ENCODE results near the gene XPNPEP1.

Gene XPNPEP1

DNA sequence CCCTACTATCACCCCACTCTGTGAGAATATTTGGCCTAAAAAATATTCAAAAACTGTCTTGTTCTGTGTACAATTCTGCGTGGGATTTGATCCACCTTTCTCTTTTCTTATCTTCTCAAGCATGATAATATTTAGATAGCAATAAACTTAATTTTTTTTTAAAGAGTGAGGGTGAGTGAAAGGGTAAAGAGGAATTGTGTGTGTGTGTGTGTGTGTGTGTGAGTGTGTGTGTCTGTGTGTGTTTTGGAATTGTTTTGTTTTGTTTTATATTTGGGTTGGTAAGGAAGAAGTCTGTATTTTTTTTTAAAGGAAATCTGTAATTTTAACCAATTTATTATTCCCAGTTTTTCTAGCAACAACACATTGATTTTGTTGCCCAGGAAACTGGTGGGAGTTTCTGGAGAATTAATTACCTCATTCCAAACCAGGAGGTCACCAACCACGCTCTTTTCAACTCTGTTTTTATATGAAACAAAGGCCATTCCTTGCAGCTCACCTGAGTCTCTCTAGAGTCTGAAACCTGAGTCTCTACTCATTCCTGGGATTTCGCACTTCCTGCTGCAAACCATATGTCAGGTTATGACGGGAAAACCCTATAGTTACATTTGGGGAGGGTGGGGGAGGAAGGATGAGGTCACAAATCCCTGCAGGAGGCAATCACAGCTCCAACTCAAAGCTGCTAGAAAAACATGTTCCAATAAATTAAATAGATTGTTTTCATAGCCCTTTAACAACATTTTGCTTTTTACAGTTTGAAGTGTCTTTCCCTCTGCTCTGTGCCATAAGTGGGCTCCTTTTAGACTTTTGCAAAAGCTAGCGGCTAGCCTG lies 38.1 kb upstream of the XPNPEP1 start:
- Histone ChIP-seq H3K4me1 (ENCODE audit: control insufficient read depth in 1 of 2, insufficient read depth in 2 of 2, low read length in 2 of 2) (no peaks in the 10 kb centered on the region), H3K27ac (ENCODE audit: low read length) (no peak overlapping the region), H3K36me3 (ENCODE audit: control insufficient read depth in 1 of 2, insufficient read depth in 2 of 2, low read length in 2 of 2) (no peaks in the 10 kb centered on the region), H3K4me3 (ENCODE audit: low read depth in 1 of 2, low read length in 2 of 2) (no peak overlapping the region), H3K9me3 (ENCODE audit: control insufficient read depth in 1 of 2, low read length in 2 of 2) (no peaks in the 10 kb centered on the region), H3K27me3 (ENCODE audit: low read depth, low read length) (no peaks in the 10 kb centered on the region)

DNA sequence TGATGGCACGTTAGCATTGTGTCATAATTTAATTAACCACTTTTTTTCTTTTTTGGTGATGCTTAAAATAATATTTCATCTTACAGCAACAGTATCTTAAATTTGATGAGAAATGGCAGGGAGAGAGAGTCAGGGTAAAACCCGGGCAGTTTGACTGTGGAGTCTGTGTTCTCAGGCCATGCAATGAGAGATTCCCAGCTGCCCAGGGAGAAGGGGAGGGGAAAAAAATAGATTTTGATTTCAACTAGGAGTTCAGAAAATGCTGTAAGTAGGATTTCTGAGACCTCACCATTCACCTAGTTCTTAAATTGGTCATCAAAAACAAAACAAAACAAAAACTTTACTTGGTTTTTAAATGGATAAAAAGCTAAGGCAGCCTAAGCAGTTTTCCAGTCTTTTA lies 37.4 kb upstream of the XPNPEP1 start:
- no peaks in the 10 kb centered on the region for H3K36me3 ChIP-seq (ENCODE audit: control insufficient read depth in 1 of 2, insufficient read depth in 2 of 2, low read length in 2 of 2)
- no peaks in the 10 kb centered on the region for H3K4me1 ChIP-seq (ENCODE audit: control insufficient read depth in 1 of 2, insufficient read depth in 2 of 2, low read length in 2 of 2)
- H3K4me3 ChIP-seq (ENCODE audit: low read depth in 1 of 2, low read length in 2 of 2), result no peak overlapping the region
- no peaks in the 10 kb centered on the region for H3K27me3 ChIP-seq (ENCODE audit: low read depth, low read length)
- no peaks in the 10 kb centered on the region for H3K9me3 ChIP-seq (ENCODE audit: control insufficient read depth in 1 of 2, low read length in 2 of 2)
- no peak overlapping the region for H3K27ac ChIP-seq (ENCODE audit: low read length)

DNA sequence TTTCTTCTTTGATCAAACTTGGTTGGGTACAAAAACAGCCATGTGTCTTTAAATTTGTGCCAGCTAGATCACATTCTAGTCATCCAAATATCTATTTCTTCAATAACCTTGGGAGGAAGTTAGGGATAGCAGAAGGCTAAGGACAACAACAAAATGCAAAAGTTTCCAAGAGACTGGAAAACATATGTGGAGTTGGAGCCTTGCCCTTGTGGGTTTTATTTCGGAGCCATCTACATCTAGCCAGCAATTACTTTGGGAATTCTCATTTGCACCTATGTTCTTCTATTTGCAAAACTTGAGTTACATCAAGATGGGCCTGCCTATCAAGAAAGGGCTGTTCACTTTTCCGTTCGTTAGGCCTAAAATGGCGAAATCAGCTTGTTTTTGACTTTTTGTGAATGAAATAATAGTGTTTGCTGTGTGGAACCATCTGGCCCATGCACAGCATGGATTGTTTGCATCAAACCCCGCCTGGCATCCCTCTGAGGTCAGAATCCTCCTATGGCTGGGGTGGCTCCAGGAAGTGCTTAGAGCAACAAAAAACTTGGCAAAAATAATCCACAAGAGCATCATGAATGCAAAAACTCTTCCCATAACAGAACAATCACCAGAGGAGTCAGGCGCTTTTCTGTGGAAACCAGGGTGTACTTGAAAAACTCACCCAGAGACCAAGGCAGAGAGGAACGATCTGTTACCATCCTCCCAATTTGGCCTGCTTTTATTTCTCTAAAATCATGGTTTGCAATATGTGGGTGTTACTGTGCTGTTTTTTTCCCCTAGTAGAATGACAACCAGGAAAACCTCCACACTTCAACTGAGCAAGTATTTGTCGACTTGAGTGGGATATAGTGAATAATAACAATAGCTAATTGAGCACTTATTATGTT lies 36.2 kb upstream of the XPNPEP1 start:
- H3K27me3 ChIP-seq (ENCODE audit: low read depth, low read length), result no peaks in the 10 kb centered on the region
- H3K36me3 ChIP-seq (ENCODE audit: control insufficient read depth in 1 of 2, insufficient read depth in 2 of 2, low read length in 2 of 2), result no peaks in the 10 kb centered on the region
- H3K4me1 ChIP-seq (ENCODE audit: control insufficient read depth in 1 of 2, insufficient read depth in 2 of 2, low read length in 2 of 2), result no peaks in the 10 kb centered on the region
- no peak overlapping the region for H3K4me3 ChIP-seq (ENCODE audit: low read depth in 1 of 2, low read length in 2 of 2)
- no peaks in the 10 kb centered on the region for H3K9me3 ChIP-seq (ENCODE audit: control insufficient read depth in 1 of 2, low read length in 2 of 2)
- no peak overlapping the region for H3K27ac ChIP-seq (ENCODE audit: low read length)

DNA sequence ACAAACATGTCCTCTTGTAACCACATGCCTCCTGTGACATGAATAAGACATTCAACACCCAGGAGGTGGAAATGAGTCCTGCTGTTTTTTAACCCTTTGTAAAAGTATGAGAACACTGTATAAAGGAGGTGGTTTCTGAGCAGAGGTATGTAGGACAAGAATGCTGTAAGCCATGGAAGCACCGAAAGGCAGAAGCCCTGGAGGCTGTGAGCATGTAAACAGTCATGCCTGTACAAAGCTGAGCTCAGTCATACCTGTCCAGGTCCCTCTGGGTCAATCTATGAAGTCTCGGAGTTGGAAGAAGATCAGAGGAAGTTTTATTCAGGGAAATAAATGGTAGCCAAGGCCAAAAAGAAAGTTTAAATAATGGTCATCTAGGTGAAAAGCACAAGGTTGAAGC lies 34.7 kb upstream of the XPNPEP1 start:
- Histone ChIP-seq H3K4me1 (ENCODE audit: control insufficient read depth in 1 of 2, insufficient read depth in 2 of 2, low read length in 2 of 2) (no peaks in the 10 kb centered on the region), H3K27me3 (ENCODE audit: low read depth, low read length) (no peaks in the 10 kb centered on the region), H3K4me3 (ENCODE audit: low read depth in 1 of 2, low read length in 2 of 2) (no peak overlapping the region), H3K36me3 (ENCODE audit: control insufficient read depth in 1 of 2, insufficient read depth in 2 of 2, low read length in 2 of 2) (no peaks in the 10 kb centered on the region), H3K9me3 (ENCODE audit: control insufficient read depth in 1 of 2, low read length in 2 of 2) (no peaks in the 10 kb centered on the region), H3K27ac (ENCODE audit: low read length) (no peak overlapping the region)

DNA sequence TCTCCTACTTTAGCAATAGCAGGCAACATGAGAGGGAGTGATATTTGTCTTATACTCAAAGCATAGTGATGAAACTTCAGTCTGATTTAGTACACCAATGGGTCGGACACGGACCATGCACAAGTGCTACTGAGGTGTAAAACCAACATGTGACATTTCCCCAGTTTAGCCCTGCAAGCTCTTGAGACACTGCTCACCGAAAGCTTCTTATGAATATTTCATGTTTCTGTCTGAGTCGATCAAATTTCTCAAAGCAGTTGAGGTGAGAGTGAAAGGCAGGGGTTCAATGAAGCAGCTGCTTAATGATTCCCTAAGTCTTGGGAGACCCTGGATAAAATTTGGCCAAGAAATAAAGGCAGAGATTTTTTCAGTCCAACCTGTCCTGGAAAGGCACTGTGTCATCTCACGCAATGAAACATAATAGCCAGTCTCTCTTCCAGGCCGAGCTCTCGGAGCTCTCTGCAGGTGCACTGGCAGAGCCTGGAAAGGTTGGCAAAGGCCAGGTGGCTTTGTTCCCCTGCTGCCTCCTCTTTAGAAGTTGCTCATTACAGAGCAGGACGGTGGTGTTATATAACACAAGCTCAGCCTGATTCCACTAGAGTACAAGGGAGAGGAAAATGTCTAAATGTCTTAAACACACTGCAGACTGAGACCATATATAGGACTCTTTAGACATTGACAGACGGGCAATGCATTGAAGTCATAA lies 33.9 kb upstream of the XPNPEP1 start:
- Histone ChIP-seq H3K4me1 (ENCODE audit: control insufficient read depth in 1 of 2, insufficient read depth in 2 of 2, low read length in 2 of 2) (no peaks in the 10 kb centered on the region), H3K27me3 (ENCODE audit: low read depth, low read length) (no peaks in the 10 kb centered on the region), H3K9me3 (ENCODE audit: control insufficient read depth in 1 of 2, low read length in 2 of 2) (no peaks in the 10 kb centered on the region), H3K36me3 (ENCODE audit: control insufficient read depth in 1 of 2, insufficient read depth in 2 of 2, low read length in 2 of 2) (no peaks in the 10 kb centered on the region), H3K4me3 (ENCODE audit: low read depth in 1 of 2, low read length in 2 of 2) (no peak overlapping the region), H3K27ac (ENCODE audit: low read length) (no peak overlapping the region)

DNA sequence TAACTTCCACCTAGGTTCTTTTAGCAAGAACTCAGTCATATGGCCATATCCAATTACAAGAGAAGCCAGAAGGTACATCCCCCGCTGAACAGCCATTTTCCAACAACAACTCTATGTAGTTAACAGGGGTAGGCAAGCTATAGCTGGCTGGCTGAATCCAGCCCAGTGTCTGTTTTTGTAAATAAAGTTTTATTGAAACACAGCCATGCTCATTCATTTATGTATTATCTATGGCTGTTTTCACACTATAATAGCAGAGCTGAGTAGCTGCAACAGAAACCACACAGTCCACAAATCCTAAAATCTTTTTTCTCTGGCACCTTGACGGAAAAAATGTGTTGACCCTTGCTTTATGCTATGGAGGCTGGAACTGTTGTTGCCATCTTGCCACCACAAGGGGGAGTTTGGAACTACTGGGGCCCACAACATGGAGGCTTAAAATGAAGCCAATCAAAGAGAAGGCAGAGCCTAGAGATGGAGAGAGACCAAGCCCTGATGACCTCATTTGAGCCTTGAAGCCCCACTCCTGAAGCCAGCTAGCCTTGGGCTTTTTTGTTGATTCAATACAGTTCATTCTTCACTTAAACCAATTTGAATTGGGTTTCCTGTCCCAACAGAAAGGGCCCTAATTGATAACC lies 33.3 kb upstream of the XPNPEP1 start:
- no peaks in the 10 kb centered on the region for H3K27me3 ChIP-seq (ENCODE audit: low read depth, low read length)
- H3K4me1 ChIP-seq (ENCODE audit: control insufficient read depth in 1 of 2, insufficient read depth in 2 of 2, low read length in 2 of 2), result no peaks in the 10 kb centered on the region
- no peak overlapping the region for H3K27ac ChIP-seq (ENCODE audit: low read length)
- no peaks in the 10 kb centered on the region for H3K9me3 ChIP-seq (ENCODE audit: control insufficient read depth in 1 of 2, low read length in 2 of 2)
- H3K4me3 ChIP-seq (ENCODE audit: low read depth in 1 of 2, low read length in 2 of 2), result no peak overlapping the region
- H3K36me3 ChIP-seq (ENCODE audit: control insufficient read depth in 1 of 2, insufficient read depth in 2 of 2, low read length in 2 of 2), result no peaks in the 10 kb centered on the region

DNA sequence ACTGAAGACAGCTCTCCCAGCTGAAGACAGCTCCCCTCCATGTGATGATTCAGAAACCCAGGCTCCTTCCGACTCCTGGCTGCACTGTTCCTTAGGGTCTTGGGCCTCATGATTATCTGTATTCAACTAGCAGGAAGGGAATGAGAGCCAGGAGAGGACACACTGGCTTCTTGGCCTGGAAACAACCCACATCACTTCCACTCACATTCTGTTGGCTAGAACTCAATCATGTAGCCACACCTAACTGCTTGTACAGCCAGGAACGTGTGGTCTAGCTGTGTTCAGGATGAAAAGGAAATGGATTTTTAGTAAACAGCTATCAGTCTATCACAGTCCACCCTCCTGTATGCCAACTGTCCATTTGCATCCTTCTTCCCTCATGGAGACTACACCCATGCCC lies 30.5 kb upstream of the XPNPEP1 start:
- H3K36me3 ChIP-seq (ENCODE audit: control insufficient read depth in 1 of 2, insufficient read depth in 2 of 2, low read length in 2 of 2), result no peaks in the 10 kb centered on the region
- H3K9me3 ChIP-seq (ENCODE audit: control insufficient read depth in 1 of 2, low read length in 2 of 2), result no peaks in the 10 kb centered on the region
- H3K27me3 ChIP-seq (ENCODE audit: low read depth, low read length), result no peaks in the 10 kb centered on the region
- H3K27ac ChIP-seq (ENCODE audit: low read length), result no peak overlapping the region
- no peaks in the 10 kb centered on the region for H3K4me1 ChIP-seq (ENCODE audit: control insufficient read depth in 1 of 2, insufficient read depth in 2 of 2, low read length in 2 of 2)
- H3K4me3 ChIP-seq (ENCODE audit: low read depth in 1 of 2, low read length in 2 of 2), result no peak overlapping the region

DNA sequence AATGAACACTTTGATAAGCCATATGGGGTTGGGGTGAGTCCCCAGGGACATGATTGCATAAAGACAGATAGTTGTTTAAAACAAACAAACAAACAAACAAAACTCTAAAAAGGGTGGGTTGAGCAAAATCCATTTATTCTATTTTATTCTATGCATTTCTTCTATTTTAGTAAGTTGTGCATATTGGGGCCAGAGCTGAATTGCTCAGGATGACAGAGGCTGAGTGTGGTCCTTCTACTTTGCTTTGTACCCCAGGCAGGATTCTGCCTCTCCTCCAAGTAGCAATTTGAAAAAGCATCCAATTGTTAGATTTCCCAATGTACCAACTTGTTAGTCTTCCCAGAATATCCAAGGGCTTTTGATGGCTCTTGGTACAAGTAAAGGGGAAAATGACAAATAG lies 29.2 kb upstream of the XPNPEP1 start:
- no peaks in the 10 kb centered on the region for H3K27me3 ChIP-seq (ENCODE audit: low read depth, low read length)
- H3K4me1 ChIP-seq (ENCODE audit: control insufficient read depth in 1 of 2, insufficient read depth in 2 of 2, low read length in 2 of 2), result no peaks in the 10 kb centered on the region
- no peak overlapping the region for H3K4me3 ChIP-seq (ENCODE audit: low read depth in 1 of 2, low read length in 2 of 2)
- H3K27ac ChIP-seq (ENCODE audit: low read length), result no peak overlapping the region
- no peaks in the 10 kb centered on the region for H3K36me3 ChIP-seq (ENCODE audit: control insufficient read depth in 1 of 2, insufficient read depth in 2 of 2, low read length in 2 of 2)
- no peaks in the 10 kb centered on the region for H3K9me3 ChIP-seq (ENCODE audit: control insufficient read depth in 1 of 2, low read length in 2 of 2)

DNA sequence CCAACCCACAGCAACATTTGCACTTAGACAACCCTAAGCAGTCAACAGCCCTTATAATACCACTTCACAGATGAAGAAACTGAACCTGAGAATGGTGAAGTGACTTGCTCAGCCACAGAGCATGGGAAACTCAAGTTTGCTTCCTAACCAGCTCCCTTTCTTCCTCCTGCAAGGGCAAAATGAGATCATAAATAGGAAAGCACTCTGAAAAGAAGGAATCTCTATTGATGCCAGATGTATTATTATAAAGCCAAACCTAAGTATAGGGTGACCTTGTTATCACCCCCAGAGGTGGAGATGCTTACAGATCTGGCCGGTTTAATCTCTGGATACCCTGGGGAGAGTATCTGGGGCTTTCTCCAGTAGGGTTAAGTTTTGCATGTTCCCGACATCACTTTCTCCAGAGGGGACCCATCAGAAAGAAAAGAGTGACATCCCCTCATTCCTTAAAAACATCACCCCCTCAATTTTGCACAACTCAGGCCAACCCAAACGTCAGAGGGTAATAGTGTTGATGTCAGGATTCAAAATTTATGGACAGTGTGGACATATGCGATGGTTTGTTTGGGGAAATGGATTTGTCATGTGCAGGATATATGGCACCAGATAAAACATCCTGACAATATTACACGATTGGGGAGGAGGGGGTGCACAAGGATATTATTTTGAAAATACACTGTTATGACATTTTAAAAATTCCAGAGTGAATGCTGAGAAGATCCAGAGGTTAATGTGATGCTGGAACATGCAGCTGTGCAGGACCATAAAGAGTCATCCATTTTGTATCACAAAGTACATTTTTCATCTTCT lies 24.0 kb upstream of the XPNPEP1 start:
- no peaks in the 10 kb centered on the region for H3K27me3 ChIP-seq (ENCODE audit: low read depth, low read length)
- no peak overlapping the region for H3K27ac ChIP-seq (ENCODE audit: low read length)
- no peaks in the 10 kb centered on the region for H3K36me3 ChIP-seq (ENCODE audit: control insufficient read depth in 1 of 2, insufficient read depth in 2 of 2, low read length in 2 of 2)

DNA sequence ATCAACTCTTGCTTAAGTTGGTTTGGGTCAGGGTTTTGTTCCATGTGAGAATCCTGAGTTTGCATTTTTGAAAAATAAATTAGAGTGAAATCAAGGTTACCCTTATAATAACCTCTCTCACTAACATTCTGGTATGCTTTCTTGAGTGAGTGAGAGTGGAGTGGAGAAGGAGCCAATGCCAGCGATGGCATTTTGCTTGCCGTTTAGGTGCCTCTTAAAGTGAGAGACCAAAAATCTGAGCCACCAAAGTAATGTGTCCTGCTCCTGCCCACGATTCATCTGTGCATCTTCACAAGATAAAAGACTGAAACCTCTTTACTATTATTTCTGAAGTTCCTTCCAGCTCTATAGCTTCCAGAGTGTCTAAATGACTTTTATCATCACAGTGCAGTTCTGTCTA lies 23.4 kb upstream of the XPNPEP1 start:
- Histone ChIP-seq H3K27ac (ENCODE audit: low read length) (no peak overlapping the region), H3K36me3 (ENCODE audit: control insufficient read depth in 1 of 2, insufficient read depth in 2 of 2, low read length in 2 of 2) (no peaks in the 10 kb centered on the region), H3K27me3 (ENCODE audit: low read depth, low read length) (no peaks in the 10 kb centered on the region), H3K4me1 (ENCODE audit: control insufficient read depth in 1 of 2, insufficient read depth in 2 of 2, low read length in 2 of 2) (no peaks in the 10 kb centered on the region), H3K4me3 (ENCODE audit: low read depth in 1 of 2, low read length in 2 of 2) (no peak overlapping the region), H3K9me3 (ENCODE audit: control insufficient read depth in 1 of 2, low read length in 2 of 2) (no peaks in the 10 kb centered on the region)

More for the DNA sequence above, 24.0 kb upstream of the XPNPEP1 start:
- Histone ChIP-seq H3K4me1 (ENCODE audit: control insufficient read depth in 1 of 2, insufficient read depth in 2 of 2, low read length in 2 of 2) (no peaks in the 10 kb centered on the region), H3K4me3 (ENCODE audit: low read depth in 1 of 2, low read length in 2 of 2) (no peak overlapping the region), H3K9me3 (ENCODE audit: control insufficient read depth in 1 of 2, low read length in 2 of 2) (no peaks in the 10 kb centered on the region)

Measured in muscle layer of duodenum (tissue), 2 donors.